PC-3 (cell line): ENCODE results near the gene GMPR. TPM values are rescaled to one million over a fixed set of nuclear protein-coding genes. Genes with fewer than 3 reads are reported as not detected.

ENCODE experiments used
- ATAC-seq: fragments of 200-7000 bp; cut with Tn5 transposase; 2 replicates; pipeline ENCODE4 v1.9.1; 2020; ENCODE audit warnings: mild to moderate bottlenecking, moderate library complexity
- BruUV-seq: library from RNA; stranded (reverse); fragments of 400-500 nt; replicated peaks from 2 replicates; lab custom pipeline; 2021; lab: Mats Ljungman, UMichigan
- CTCF ChIA-PET: fragments of 300-600 bp; sonication (Branson Sonifier 250); formaldehyde crosslinking; loops from one replicate; lab custom pipeline; 2022; ENCODE audit warnings: antibody characterized with exemption; lab: Charles Lee
- POLR2A ChIA-PET: fragments of 300-600 bp; sonication (Branson Sonifier 250); formaldehyde crosslinking; loops from one replicate; lab custom pipeline; 2022; ENCODE audit warnings: antibody characterized with exemption; ENCODE audit not compliant: unreplicated experiment; lab: Charles Lee
- DNase-seq: peaks from one replicate; pipeline ENCODE4 v3.0.0-alpha.2; 2015
- H2AFZ ChIP-seq: fragments of 300-600 bp; sonication (generic); 2 replicates; pipeline ENCODE4 v1.6.0; 2016; ENCODE audit warnings: antibody characterized with exemption, low read length
- H3F3A ChIP-seq: fragments of 300-600 bp; sonication (generic); one replicate; pipeline ENCODE4 v1.6.0; 2017; ENCODE audit warnings: antibody characterized with exemption, low read length, control low read depth, mild to moderate bottlenecking; ENCODE audit not compliant: unreplicated experiment
- H3K27ac ChIP-seq: fragments of 300-600 bp; sonication (generic); 2 replicates; pipeline ENCODE4 v1.5.1; 2016; ENCODE audit warnings: mild to moderate bottlenecking, low read length
- H3K27me3 ChIP-seq: fragments of 300-600 bp; sonication (generic); 2 replicates; pipeline ENCODE4 v1.6.1; 2016; ENCODE audit warnings: low read length, mixed read lengths
- H3K36me3 ChIP-seq: fragments of 300-600 bp; sonication (generic); 2 replicates; pipeline ENCODE4 v1.6.1; 2016; ENCODE audit warnings: low read depth, mixed run types, low read length, mixed read lengths
- H3K4me1 ChIP-seq: fragments of 300-600 bp; sonication (generic); 2 replicates; pipeline ENCODE4 v1.5.1; 2016; ENCODE audit warnings: low read length; ENCODE audit not compliant: insufficient read depth
- H3K4me2 ChIP-seq: fragments of 300-600 bp; sonication (generic); 2 replicates; pipeline ENCODE4 v1.6.0; 2016; ENCODE audit warnings: low read length
- H3K4me3 ChIP-seq: fragments of 300-600 bp; sonication (generic); 2 replicates; pipeline ENCODE4 v1.5.1; 2016; ENCODE audit warnings: mild to moderate bottlenecking, low read length, mixed read lengths
- H3K79me2 ChIP-seq: fragments of 300-600 bp; sonication (generic); 2 replicates; pipeline ENCODE4 v1.6.1; 2017; ENCODE audit warnings: low read length, mixed read lengths
- H3K9ac ChIP-seq: fragments of 300-600 bp; sonication (generic); 2 replicates; pipeline ENCODE4 v1.6.0; 2016; ENCODE audit warnings: mild to moderate bottlenecking, low read length
- H3K9me2 ChIP-seq: fragments of 300-600 bp; sonication (generic); replicated peaks from 2 replicates; pipeline ENCODE4 v1.6.1; 2016; ENCODE audit warnings: mixed run types, low read length, mixed read lengths
- H3K9me3 ChIP-seq: fragments of 300-600 bp; sonication (generic); 2 replicates; pipeline ENCODE4 v1.6.1; 2016; ENCODE audit warnings: low read length, mixed read lengths
- H4K20me1 ChIP-seq: fragments of 300-600 bp; sonication (generic); 2 replicates; pipeline ENCODE4 v1.6.1; 2016; ENCODE audit warnings: low read length, mixed read lengths
- EZH2 ChIP-seq: fragments of 300-600 bp; sonication (generic); IDR thresholded peaks from one replicate; pipeline ENCODE4 v1.6.1; 2017; ENCODE audit warnings: antibody characterized with exemption, mild to moderate bottlenecking, low read length; ENCODE audit not compliant: unreplicated experiment
- EZH2phosphoT487 ChIP-seq: fragments of 300-600 bp; sonication (generic); IDR thresholded peaks from 2 replicates; pipeline ENCODE4 v1.6.1; 2018; ENCODE audit warnings: mild to moderate bottlenecking, antibody characterized with exemption, low read length, borderline replicate concordance
- intact Hi-C: fragments of 100-400 bp; cut with micrococcal nuclease; formaldehyde crosslinking; loops from 2 replicates; pipeline ENCODE4 v1.9.0; 2023
- total RNA-seq: library from RNA; depleted of rRNA; stranded (reverse); fragments of >200 nt; gene quantifications from 2 replicates; pipeline ENCODE4 v1.2.3, GENCODE V29; 2014
- TF ChIP-seq, protein P1 (sequence below): fragments of 300-600 bp; sonication (generic); conservative IDR thresholded peaks from 2 replicates; pipeline ENCODE4 v1.5.1; 2017; ENCODE audit warnings: antibody characterized with exemption, low read depth, mild to moderate bottlenecking, low read length

GMPR gene
- total RNA-seq, 1 experiment from 2014 or later, result 5.8 TPM

DNA sequence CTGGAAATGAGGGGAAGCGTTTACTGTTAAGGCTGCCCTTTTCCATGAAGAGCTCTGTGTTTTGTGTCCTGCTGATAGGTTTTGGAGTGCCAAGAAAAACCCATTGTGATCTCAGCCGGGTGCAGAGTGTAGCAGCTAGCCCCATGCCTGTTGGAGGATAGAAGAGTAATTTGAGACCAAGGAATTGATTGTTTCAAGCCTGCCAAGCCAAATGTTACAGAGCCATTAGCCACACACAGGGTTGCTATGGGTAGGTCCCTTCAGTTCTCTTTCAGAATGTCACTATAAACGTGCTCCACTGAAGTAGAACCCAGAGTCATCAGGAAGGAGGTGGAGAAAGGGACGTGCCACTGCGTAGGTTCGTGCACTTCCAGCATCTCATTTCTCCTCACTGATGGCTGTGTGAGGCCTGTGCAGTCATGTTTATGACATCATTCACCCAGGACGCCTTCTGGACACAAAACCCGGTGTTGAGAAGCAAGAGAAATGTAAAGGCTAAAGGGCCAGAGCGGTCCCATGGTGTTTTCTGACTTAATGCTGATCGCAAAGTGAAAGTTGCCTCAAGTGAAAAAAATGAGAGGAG is 6.6 kb downstream of the GMPR start:
- ChIA-PET CTCF (no interaction called here), POLR2A (no interaction called here)
- DNase-seq (no peak), ATAC-seq (no peak)
- Histone ChIP-seq H3K9me3 (no peaks in the 10 kb centered on the region), H3K79me2 (no peaks in the 10 kb centered on the region), H3K4me3 (no peak overlapping the region), H3K4me1 (peaks cover 21% of the 10 kb centered on the region), H2AFZ (no peak overlapping the region), H3K4me2 (no peak overlapping the region), H3K9me2 (no peaks in the 10 kb centered on the region), H3K27me3 (no peaks in the 10 kb centered on the region), H3K36me3 (no peaks in the 10 kb centered on the region), H3F3A (no peaks in the 10 kb centered on the region), H3K27ac (no peak overlapping the region), H4K20me1 (no peaks in the 10 kb centered on the region), H3K9ac (no peak overlapping the region)
- no TSS peak for BruUV-seq
- intact Hi-C loops, result no loop called here
- TF ChIP-seq EZH2 (no peak), EZH2phosphoT487 (no peak)
- TF ChIP-seq, protein P1, sequence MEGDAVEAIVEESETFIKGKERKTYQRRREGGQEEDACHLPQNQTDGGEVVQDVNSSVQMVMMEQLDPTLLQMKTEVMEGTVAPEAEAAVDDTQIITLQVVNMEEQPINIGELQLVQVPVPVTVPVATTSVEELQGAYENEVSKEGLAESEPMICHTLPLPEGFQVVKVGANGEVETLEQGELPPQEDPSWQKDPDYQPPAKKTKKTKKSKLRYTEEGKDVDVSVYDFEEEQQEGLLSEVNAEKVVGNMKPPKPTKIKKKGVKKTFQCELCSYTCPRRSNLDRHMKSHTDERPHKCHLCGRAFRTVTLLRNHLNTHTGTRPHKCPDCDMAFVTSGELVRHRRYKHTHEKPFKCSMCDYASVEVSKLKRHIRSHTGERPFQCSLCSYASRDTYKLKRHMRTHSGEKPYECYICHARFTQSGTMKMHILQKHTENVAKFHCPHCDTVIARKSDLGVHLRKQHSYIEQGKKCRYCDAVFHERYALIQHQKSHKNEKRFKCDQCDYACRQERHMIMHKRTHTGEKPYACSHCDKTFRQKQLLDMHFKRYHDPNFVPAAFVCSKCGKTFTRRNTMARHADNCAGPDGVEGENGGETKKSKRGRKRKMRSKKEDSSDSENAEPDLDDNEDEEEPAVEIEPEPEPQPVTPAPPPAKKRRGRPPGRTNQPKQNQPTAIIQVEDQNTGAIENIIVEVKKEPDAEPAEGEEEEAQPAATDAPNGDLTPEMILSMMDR, result no peak

DNA sequence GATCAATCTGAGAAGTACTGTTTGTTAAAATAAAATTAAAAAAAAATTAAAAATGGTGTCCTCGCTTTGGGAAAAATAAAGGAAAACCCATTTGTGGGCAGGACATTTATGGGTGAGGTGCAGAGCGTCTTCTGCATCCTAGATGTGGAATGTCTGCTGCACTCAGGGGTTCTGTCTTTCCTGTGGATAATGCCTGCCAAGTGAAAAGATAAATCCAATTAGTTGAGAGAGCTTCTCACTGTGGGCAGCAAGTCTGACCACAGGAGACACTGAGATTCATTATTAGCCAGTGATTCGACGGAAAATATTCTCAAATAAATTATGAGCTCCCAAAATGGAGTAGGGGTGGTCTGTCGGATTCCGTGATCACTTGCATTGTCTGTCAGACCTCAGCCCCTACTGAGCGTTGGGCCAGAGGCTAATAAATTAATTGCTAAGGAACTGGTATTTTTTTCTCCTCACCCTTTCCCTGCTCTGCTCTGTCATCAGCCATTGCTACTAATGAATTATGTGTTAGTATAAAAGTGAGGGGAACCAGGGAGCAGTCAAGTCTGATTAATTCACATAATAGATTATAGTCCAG is 10.0 kb downstream of the GMPR start:
- intact Hi-C loops, result no loop called here
- DNase-seq, result no peak
- no peaks in the 10 kb centered on the region for H3F3A ChIP-seq
- no peaks in the 10 kb centered on the region for H3K9me2 ChIP-seq
- no peaks in the 10 kb centered on the region for H3K9me3 ChIP-seq
- H3K27me3 ChIP-seq, result no peaks in the 10 kb centered on the region
- no peaks in the 10 kb centered on the region for H3K79me2 ChIP-seq
- no peak overlapping the region for H3K4me2 ChIP-seq
- H3K4me3 ChIP-seq, result no peak overlapping the region
- BruUV-seq, result no TSS peak
- no peak overlapping the region for H2AFZ ChIP-seq
- CTCF ChIA-PET, result interaction anchor here (0.6 kb wide), 1 partner anchor 604 kb away, joined by 6 read pairs; no protein-coding TSS in a partner anchor
- ATAC-seq, result no peak
- H3K9ac ChIP-seq, result no peak overlapping the region
- TF ChIP-seq EZH2phosphoT487 (no peak), EZH2 (no peak)
- TF ChIP-seq, protein P1, result no peak
- POLR2A ChIA-PET, result no interaction called here
- peaks cover 6% of the 10 kb centered on the region for H3K4me1 ChIP-seq
- H3K36me3 ChIP-seq, result no peaks in the 10 kb centered on the region
- H3K27ac ChIP-seq, result no peak overlapping the region
- no peaks in the 10 kb centered on the region for H4K20me1 ChIP-seq

DNA sequence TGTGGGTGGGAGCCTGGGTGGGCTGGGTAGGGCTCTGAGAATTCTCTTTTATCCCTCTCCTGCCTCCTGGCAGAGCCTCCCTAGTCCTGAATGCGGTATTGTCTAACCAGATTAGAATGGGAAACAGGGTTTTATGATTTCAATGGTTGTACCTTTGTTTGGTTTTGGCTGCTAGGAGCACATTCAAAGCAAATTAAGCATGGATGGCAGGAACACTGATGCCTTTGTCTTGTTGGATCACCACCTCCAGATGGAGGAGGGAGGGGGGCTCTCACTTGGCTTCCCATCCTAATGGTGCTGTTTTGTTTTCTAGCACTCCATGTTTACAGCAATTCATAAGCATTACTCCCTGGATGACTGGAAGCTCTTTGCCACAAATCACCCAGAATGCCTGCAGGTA is 11.6 kb downstream of the GMPR start:
- no peak overlapping the region for H3K4me3 ChIP-seq
- ATAC-seq, result peak; percentile 29
- POLR2A ChIA-PET, result no interaction called here
- no peak overlapping the region for H3K4me2 ChIP-seq
- no peaks in the 10 kb centered on the region for H4K20me1 ChIP-seq
- H2AFZ ChIP-seq, result no peak overlapping the region
- no peak overlapping the region for H3K27ac ChIP-seq
- no peaks in the 10 kb centered on the region for H3F3A ChIP-seq
- H3K27me3 ChIP-seq, result no peaks in the 10 kb centered on the region
- no peaks in the 10 kb centered on the region for H3K36me3 ChIP-seq
- no peak for DNase-seq
- intact Hi-C loops, result no loop called here
- H3K79me2 ChIP-seq, result no peaks in the 10 kb centered on the region
- H3K9ac ChIP-seq, result no peak overlapping the region
- no TSS peak for BruUV-seq
- no peaks in the 10 kb centered on the region for H3K9me2 ChIP-seq
- H3K9me3 ChIP-seq, result no peaks in the 10 kb centered on the region
- H3K4me1 ChIP-seq, result no peaks in the 10 kb centered on the region
- CTCF ChIA-PET, result no interaction called here
- TF ChIP-seq EZH2phosphoT487 (no peak), EZH2 (no peak)
- TF ChIP-seq, protein P1, result no peak
